K562 (cell line): ENCODE results near the gene GPR3. TPM values are rescaled to one million over a fixed set of nuclear protein-coding genes. Genes with fewer than 3 reads are reported as not detected.

ENCODE experiments used
- CSDE1 ChIP-seq, 2 experiments: fragments of 450-650 bp; IDR thresholded peaks; 2 replicates each; pipeline ENCODE4 v1.6.1; 2016; ENCODE audit warnings: mild to moderate bottlenecking in 1 of 2
- KLF10 ChIP-seq: fragments of 250-450 bp; sonication (Bioruptor Pico); IDR thresholded peaks from 2 replicates; pipeline ENCODE4 v1.6.1; 2021; ENCODE audit warnings: matching md5 sums
- MBD1 ChIP-seq: fragments of 250-450 bp; sonication (Bioruptor Pico); IDR thresholded peaks from 2 replicates; pipeline ENCODE4 v1.8.0; 2022; ENCODE audit warnings: inconsistent platforms
- MCM7 ChIP-seq, 2 experiments: fragments of 450-650 bp; IDR thresholded peaks; 2 replicates each; pipeline ENCODE4 v1.6.1; 2016 to 2018
- MEF2D ChIP-seq: conservative IDR thresholded peaks from 2 replicates; pipeline ENCODE4 v1.6.1; 2016; ENCODE audit warnings: low read depth, missing genetic modification characterization, missing compliant biosample characterization
- NUFIP1 ChIP-seq: fragments of 450-650 bp; IDR thresholded peaks from 2 replicates; pipeline ENCODE4 v1.6.1; 2018; ENCODE audit not compliant: partially characterized antibody
- PKNOX1 ChIP-seq: fragments of 450-650 bp; IDR thresholded peaks from 2 replicates; pipeline ENCODE4 v1.6.1; 2016
- POLR2AphosphoS5 ChIP-seq: IDR thresholded peaks from 2 replicates; pipeline ENCODE4 v1.6.1; 2011; ENCODE audit warnings: mild to moderate bottlenecking, low read depth, low read length, moderate library complexity; ENCODE audit not compliant: control insufficient read depth, insufficient read depth
- SAFB ChIP-seq: fragments of 200-400 bp; formaldehyde crosslinking; IDR thresholded peaks from 2 replicates; pipeline ENCODE4 v1.6.1; 2017; ENCODE audit warnings: low read depth, low read length, borderline replicate concordance
- SIN3B ChIP-seq: fragments of 450-650 bp; IDR thresholded peaks from 2 replicates; pipeline ENCODE4 v1.6.1; 2017; ENCODE audit warnings: low read depth, mild to moderate bottlenecking, moderate library complexity
- SNRNP70 ChIP-seq: fragments of 200-400 bp; formaldehyde crosslinking; optimal IDR thresholded peaks from 2 replicates; pipeline ENCODE3; 2017; ENCODE audit warnings: low read depth, low read length
- SOX6 ChIP-seq: fragments of 450-650 bp; IDR thresholded peaks from 2 replicates; pipeline ENCODE4 v1.6.1; 2014; ENCODE audit warnings: mild to moderate bottlenecking
- TAF15 ChIP-seq: fragments of 200-400 bp; formaldehyde crosslinking; IDR thresholded peaks from 2 replicates; pipeline ENCODE4 v1.6.1; 2017; ENCODE audit warnings: mild to moderate bottlenecking, low read depth, low read length, moderate library complexity
- ZBTB9 ChIP-seq: fragments of 450-650 bp; formaldehyde crosslinking; IDR thresholded peaks from 2 replicates; pipeline ENCODE4 v1.4.0; 2020; ENCODE audit warnings: mild to moderate bottlenecking, moderate library complexity
- ZNF121 ChIP-seq: sonication (generic); formaldehyde crosslinking; conservative IDR thresholded peaks from 2 replicates; pipeline ENCODE4 v1.8.0; 2022; ENCODE audit warnings: missing genetic modification reagents
- ZNF655 ChIP-seq: fragments of 250-450 bp; sonication (Bioruptor Pico); IDR thresholded peaks from 2 replicates; pipeline ENCODE4 v1.5.0; 2021
- polyA plus RNA-seq, 8 experiments: library from polyadenylated mRNA; depleted of rRNA in 4 of 8; stranded (reverse) in 5 of 8; unstranded in 3 of 8; fragments of >200 nt; fragmentation: Nextera tagmentation in 2 of 8; fragmentation: Illumina TruSeq in 1 of 8; extraction: Ambion mirVana in 2 of 8; extraction: Trizol in 1 of 8; gene quantifications; 2 replicates each; pipeline versions ENCODE4 v1.2.1 to v1.2.3, GENCODE V29; 2011 to 2014; ENCODE audit warnings: inconsistent platforms in 1 of 8, missing spikeins in 1 of 8
- total RNA-seq, 7 experiments: library from RNA; depleted of rRNA in 6 of 7; stranded (reverse); fragments of >200 nt in 6 of 7; fragmentation: Illumina TruSeq in 2 of 7; extraction: Trizol in 2 of 7; gene quantifications; 2 replicates each; pipeline versions ENCODE4 v1.2.1 to v1.2.3, GENCODE V29; 2011 to 2021; ENCODE audit warnings: low replicate concordance in 1 of 7
- TF ChIP-seq, protein P1 (sequence below): fragments of 150-350 bp; conservative IDR thresholded peaks from 2 replicates; pipeline ENCODE4 v1.6.1; 2014; ENCODE audit warnings: low read length
- TF ChIP-seq, protein P2 (sequence below): sonication (generic); formaldehyde crosslinking; IDR thresholded peaks from 2 replicates; pipeline ENCODE4 v1.8.1; 2023; ENCODE audit warnings: mild to moderate bottlenecking, missing genetic modification reagents

The GPR3 gene
- total and polyA plus RNA-seq, 9 of the 15 experiments (the other 6 are each of a cell fraction or from before 2014, with no cell fraction given) = 0.24 to 11.5 (median 3.7) TPM

DNA sequence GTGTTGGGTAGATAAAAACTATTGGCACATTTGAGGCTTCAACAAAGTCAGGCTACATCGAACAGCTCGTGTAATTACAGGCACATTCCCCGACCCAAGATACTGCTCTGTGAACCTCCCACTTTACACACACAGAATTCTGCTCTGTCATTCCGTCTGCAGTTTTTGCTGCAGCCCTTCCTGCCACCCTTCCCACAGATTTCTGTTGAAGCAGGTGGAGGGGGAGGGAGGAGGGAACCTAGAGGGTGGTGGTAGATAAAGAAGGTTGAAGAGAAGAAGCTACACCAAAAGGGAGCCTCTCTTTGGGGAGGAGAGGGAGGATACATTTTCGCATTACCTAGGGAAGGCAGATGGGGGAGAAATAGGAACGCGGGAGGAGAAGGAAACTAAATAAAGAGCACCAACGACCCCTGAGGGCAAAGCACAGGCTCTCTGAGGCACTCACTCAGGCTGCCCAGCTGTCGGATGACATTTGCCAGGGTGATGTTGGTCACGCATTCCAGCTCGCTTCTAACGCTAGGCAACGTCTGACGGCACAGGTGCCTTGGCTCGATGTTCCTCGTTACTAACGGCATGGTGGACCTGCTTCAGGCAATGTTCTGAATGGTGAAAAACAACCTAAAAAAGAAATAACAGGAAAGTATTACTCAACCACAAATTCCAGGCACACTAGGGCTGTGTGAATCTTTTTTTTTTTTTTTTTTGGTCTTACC lies 36.0 kb downstream of the GPR3 start (continued):
- TF ChIP-seq ZBTB9 (no peak), MEF2D (tag) (no peak), KLF10 (CRISPR knock-in tag) (no peak), ZNF655 (CRISPR knock-in tag) (no peak), SNRNP70 (no peak), SIN3B (no peak), MBD1 (CRISPR knock-in tag) (no peak), POLR2AphosphoS5 (peak; percentile 69), PKNOX1 (peak; percentile 34), TAF15 (no peak), NUFIP1 (no peak), ZNF121 (CRISPR knock-in tag) (no peak), CSDE1 (IDR thresholded peaks at IDR 0.05) (no peak), SAFB (no peak), MCM7 (IDR thresholded peaks at IDR 0.05) (no peak), SOX6 (peak; percentile 84)
- TF ChIP-seq, protein P1, sequence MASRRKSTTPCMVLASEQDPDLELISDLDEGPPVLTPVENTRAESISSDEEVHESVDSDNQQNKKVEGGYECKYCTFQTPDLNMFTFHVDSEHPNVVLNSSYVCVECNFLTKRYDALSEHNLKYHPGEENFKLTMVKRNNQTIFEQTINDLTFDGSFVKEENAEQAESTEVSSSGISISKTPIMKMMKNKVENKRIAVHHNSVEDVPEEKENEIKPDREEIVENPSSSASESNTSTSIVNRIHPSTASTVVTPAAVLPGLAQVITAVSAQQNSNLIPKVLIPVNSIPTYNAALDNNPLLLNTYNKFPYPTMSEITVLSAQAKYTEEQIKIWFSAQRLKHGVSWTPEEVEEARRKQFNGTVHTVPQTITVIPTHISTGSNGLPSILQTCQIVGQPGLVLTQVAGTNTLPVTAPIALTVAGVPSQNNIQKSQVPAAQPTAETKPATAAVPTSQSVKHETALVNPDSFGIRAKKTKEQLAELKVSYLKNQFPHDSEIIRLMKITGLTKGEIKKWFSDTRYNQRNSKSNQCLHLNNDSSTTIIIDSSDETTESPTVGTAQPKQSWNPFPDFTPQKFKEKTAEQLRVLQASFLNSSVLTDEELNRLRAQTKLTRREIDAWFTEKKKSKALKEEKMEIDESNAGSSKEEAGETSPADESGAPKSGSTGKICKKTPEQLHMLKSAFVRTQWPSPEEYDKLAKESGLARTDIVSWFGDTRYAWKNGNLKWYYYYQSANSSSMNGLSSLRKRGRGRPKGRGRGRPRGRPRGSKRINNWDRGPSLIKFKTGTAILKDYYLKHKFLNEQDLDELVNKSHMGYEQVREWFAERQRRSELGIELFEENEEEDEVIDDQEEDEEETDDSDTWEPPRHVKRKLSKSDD = no peak
- TF ChIP-seq, protein P2, sequence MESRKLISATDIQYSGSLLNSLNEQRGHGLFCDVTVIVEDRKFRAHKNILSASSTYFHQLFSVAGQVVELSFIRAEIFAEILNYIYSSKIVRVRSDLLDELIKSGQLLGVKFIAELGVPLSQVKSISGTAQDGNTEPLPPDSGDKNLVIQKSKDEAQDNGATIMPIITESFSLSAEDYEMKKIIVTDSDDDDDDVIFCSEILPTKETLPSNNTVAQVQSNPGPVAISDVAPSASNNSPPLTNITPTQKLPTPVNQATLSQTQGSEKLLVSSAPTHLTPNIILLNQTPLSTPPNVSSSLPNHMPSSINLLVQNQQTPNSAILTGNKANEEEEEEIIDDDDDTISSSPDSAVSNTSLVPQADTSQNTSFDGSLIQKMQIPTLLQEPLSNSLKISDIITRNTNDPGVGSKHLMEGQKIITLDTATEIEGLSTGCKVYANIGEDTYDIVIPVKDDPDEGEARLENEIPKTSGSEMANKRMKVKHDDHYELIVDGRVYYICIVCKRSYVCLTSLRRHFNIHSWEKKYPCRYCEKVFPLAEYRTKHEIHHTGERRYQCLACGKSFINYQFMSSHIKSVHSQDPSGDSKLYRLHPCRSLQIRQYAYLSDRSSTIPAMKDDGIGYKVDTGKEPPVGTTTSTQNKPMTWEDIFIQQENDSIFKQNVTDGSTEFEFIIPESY (CRISPR knock-in tag) = peak; percentile 40; the same call in 1 of the 2 replicates
